NCI-H82 (cell line): ENCODE results near the gene CSTPP1.
"Not testable (repeated sequence)": the region's sequence is repeated elsewhere in the genome, so short reads cannot be mapped to it uniquely, and the experiment has no call there.

Source experiments
- DNase-seq: peaks from one replicate; lab custom pipeline; 2025; lab: John Stamatoyannopoulos, UW

Gene CSTPP1

DNA sequence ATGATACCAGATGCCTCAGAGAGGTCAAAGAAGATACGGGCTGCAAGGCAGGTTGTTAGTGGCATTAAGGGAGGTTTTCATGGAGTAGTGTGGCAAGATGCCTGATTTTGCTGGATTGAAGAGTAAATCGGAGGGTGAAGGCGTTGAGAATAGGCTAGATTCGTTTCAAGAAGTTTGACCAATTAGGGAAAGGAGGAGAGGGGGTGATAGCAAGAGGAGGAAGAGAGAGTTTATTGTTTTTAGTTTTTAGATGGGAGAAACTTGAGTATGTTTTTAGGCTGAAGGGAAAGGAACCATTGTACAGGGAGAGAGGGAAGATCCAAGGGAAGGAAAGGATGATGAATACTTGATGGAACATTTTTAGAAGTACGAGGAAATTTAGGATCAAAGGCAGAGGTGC is 16.5 kb downstream of the CSTPP1 start:
- DNase-seq = no peak

DNA sequence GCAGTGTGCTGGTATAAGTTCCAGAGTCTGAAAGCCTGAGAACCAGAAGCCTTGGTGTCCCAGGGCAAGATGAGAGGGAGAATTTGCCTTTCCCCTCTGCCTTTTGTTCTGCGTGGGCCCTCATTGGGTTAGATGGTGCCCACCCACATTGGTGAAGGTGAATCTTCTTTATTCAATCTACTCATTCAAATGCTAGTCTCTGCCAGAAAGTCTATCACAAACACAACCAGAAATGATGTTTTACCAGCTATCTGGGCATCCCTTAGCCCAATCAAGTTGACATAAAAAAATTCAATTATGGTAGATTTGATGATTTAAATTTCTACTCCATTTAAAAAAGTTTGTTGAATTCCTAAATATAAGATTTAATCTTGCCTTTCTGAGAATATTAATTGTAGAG is 22.2 kb downstream of the CSTPP1 start:
- no peak for DNase-seq

DNA sequence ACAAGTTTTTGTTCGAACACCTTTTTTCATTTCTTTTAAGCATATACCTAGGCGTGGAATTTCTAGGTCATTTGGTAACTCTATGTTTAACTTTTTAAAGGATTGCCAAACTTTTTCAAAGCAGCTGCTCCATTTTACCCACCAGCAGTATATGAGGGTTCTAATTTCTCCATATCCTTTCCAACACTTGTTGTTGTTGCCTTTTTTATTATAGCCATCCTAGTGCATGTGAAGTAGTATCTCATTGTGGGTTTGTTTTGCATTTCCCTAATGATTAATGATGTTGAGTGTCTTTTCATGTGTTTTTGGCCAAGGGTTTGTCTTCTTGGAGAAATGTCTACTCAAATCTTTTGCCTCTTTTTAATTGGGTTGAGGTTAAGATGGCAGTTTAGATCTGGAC is 24.5 kb downstream of the CSTPP1 start:
- DNase-seq = no peak

DNA sequence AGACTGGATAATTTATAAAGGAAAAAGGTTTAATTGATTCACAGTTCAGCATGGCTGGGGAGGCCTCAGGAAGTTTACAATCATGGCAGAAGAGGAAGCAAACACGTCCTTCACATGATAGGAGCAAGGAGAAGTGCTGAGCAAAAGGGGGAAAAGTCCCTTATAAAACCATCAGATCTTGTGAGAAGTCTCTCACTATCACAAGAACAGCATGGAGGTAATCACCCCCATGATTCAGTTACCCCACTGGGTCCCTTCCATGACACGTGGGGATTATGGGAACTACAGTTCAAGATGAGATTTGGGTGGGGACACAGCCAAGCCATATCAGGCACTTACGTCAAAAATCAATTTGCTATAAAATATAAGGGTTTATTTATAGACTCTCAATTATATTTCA is 25.3 kb downstream of the CSTPP1 start:
- DNase-seq = not testable (repeated sequence)

DNA sequence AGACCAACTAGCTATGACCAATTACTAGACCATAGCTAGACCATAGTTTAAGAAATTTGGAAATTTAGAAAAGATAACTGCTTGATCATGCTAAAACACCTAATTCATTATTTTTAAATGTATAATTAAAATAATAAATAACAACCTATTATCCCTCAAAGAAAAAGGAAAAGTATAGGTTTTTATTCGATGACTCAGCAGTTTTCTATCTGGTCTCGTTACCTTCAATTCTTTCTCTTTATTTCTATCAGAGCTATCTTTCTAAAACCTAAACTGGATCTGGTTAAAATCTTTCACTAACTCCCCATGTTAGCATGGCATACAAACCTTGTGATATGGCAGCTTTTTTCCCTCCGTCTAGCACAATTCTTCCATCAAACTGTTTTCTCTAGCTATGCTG is 27.3 kb downstream of the CSTPP1 start:
- no peak for DNase-seq

DNA sequence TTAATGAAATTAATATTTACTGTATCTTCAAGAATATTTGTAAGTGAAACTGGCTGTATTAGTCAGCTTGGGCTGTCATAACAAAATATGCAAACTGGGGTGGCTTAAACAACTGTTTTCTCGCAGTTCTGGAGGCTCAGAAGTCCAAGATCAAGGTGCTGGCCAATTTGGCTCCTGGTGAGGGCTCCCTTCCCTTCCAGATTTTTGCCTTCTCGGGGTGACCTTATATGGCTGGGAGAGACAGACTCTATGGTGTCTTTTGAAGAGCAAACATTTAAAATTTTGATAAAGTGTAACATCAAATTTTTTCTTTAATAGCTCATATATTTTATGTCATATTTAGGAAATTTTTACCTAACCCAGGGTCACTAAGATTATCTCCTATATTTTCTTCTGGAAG is 30.2 kb downstream of the CSTPP1 start:
- DNase-seq = no peak

DNA sequence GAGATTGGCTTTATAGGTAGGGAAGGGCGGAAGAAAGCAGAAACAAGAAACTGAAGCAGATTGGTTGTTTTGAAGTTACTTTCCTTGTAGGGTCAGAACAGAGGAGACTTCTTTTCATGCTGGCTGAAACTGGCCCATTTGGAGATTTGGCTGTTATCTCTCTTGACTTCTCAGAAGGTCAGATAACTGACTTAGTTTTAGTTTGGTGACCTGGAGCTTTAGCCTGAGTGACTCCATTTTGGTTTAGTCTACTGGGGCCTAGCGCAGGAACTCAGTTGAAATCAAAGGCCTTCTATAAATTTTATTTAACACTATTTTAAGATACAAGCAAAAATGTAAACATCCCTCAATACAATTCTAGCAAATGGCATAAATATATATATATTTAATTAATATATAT is 31.4 kb downstream of the CSTPP1 start:
- no peak for DNase-seq

DNA sequence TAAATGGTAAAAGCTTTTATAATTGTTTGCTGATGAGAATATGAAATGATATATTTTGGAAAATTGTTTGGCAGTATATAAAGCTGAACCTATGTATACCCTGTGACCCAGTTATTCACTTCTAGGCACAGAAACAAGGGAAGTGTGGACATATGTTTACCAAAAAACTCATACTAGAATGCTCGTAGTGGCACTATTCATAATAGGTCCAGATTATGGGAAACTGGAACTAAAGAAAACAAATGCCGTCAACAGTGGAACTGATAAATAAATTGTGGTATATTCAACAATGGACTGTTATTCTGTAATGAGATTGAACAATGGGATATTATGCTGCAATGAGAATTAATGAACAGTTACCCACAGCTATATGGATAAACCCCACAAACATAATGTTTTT is 32.8 kb downstream of the CSTPP1 start:
- DNase-seq = no peak

DNA sequence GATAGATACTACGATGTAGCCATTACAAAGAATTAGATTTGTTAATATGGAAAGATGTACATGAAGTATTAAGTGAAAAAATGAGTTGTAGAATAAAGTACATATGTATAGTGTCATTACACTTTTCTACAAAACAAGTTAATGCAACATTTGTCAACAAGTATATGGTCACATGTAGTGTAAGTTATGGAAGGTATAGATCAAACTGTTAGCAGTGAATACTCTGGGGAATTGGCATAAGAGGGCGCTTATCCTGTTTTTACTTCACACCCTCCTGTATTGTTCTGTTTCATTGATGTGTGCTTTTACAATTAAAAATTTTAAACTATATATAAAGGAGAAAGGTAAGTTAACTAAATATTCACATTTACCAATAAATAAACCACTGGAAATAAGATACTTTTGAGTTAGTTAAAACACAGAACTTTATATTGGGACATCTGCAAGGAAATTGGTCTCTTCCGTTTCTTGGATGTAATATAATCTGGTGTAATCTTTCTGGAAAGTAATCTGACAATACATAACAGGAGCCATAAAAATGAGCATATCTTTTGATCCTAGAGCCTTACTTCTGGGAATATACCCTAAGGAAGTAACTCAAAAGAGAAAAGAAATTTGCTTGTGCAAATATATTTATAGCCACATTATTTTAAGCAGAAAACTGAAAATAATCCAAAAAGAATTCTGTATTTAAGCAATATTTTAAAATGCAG is 34.5 kb downstream of the CSTPP1 start:
- DNase-seq = peak; percentile 11

DNA sequence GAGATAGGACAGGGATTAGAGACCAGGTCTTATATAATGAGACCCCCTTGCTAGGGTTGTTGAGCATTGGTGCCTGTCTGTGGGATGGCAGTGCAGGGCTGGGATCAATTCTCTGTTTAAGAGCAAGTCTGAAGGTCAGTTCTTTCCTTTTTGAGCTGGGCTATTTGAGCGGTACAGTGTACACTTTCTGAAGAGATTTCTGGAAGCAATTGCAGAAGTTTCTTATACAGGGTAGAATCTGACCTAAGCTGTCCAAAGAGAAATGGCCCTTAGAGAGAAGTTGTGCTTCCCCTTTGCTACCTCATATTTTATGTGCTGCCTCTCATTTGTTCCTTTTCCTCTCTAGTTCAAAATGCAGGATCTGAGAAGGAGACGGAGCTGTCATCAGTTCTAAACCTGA is 35.8 kb downstream of the CSTPP1 start:
- no peak for DNase-seq

DNA sequence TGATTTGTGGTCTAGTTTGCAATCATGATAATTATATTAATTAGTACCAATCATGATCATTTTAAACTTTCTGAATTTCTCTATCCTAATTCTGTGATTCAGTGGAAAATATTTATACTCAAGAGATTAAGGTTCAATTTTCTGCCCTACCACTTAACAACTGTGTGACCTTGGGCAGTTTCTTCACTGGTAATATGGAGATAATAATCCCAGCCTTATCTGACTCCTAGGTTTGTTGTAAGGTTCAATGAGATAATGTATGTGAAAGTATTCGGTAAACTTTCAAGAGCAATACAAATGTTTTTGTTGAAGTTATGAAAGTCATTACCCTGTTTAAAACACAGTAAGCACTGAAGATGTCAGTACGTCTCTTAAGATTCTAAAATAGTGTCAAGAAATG is 36.3 kb downstream of the CSTPP1 start:
- DNase-seq = no peak

DNA sequence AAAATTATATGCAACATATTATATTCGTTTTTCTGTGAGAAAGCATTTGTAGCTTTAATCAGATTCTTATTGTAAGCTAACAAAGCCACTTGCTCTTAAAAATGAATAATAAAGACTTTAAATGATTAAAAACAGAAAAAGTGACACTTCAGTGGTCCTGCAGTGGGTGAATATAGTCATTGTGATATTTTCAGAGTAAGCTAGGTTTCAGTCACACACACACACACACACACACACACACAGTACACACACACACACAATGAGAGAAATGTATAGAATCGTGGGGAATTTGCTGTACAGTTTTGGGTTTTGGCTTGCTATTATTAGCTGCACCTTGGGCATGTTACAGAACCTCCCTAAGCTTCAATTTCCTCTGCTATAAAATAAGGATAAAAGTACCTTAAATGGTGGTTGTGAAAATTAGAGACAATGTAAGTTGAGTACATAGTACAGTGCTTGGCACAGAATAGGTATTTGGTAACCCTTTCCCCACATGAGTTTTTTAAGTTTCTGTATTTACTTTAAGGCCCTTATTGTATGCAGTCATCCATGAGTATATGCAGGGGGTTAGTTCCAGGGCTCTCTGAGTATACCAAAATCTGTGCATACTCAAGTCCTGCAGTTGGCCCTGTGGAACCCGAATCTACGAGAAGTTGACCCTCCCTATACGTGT is 39.8 kb downstream of the CSTPP1 start:
- DNase-seq = no peak

DNA sequence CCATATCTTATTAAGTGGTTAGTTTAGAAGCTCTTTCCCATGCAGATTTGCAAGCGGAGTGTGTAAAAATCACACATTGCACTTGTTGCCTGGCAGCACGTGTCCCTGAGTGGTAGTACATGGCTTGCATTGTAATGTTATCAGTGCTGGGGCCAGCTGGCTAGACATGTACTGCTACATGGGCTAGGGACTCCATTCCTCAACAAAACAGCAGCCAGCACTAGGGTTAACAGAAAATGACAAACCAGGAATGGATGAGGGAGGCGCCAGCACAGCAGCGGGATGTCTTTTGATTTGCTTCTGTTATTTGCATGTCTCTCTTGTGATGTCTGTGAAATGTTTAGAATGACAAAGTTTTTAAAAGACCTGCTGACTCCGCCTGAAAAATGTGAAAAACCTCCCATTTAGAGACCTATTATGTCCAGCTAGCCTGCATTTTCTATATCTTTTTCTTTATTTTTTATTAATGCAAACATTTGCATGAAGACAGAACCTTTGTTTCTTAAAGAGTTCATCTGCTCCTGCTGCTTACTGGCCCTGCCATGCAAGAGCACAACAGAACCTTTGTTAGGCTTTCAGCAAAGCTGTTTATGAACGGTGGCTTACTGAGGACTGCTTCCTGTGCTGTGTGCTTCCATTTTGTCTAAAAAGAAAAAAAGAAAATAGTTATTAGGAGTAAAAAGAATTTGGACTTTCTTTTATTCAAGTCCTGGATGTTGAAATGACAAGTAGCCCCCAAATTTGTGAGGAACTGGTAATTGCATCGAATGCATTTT is 40.7 kb downstream of the CSTPP1 start:
- no peak for DNase-seq

DNA sequence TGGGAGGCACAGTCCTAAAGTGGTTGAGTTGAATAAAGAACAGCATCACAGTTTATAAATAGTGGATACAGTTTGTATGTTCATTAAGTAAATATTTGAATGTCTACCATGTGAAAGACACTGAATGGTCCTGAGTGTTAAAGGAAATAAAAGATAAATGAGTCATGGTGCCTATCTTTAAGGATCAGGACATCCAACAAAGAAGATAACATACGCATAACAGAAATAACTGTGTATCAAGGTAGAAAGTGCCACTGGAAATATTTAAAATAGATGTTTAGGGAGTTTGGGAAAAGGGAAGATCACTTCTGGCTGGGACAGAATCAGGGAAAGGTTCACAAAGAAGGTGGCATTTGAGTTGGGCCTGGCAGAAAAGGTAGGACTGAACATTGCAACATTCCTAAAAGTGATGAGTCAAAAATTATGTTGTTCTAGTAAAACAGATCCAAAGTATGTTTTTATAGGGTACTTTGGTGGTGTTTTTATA is 41.5 kb downstream of the CSTPP1 start:
- no peak for DNase-seq

DNA sequence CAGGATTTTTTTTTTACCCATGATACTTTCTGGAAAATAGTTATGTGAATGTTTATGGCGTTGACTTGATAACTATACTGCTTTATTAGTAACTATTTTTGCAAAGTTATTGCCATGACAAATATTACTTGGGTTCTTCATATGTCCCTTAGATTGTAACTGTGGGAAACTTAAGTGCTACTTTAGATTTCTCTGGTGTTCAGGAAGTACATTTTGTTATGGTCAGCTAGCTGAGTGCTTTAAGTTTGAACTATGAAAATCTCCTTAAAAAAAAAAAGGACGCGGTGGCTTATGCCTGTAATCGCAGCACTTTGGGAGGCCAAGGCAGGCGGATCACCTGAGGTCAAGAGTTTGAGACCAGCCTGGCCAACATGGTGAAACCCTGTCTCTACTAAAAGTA is 42.8 kb downstream of the CSTPP1 start:
- no peak for DNase-seq

DNA sequence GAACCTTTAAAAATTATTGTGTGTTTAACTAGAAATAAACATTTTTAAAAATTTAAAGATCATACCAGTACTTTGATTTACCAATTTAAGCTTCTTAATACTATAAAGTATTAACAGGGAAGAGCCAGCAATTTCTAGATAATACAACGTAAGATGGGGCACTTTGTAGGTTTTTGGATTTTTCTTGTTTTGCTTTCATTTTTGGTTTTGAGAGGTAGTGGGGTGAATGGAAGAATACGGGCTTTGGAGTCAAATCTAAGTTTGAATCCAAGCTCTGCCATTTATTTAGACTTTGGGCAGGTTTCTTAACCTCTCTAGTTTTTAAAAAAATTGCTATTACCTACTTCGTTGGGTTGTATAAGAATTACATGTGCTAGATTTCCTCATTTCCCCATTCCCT is 44.9 kb downstream of the CSTPP1 start:
- DNase-seq = no peak

DNA sequence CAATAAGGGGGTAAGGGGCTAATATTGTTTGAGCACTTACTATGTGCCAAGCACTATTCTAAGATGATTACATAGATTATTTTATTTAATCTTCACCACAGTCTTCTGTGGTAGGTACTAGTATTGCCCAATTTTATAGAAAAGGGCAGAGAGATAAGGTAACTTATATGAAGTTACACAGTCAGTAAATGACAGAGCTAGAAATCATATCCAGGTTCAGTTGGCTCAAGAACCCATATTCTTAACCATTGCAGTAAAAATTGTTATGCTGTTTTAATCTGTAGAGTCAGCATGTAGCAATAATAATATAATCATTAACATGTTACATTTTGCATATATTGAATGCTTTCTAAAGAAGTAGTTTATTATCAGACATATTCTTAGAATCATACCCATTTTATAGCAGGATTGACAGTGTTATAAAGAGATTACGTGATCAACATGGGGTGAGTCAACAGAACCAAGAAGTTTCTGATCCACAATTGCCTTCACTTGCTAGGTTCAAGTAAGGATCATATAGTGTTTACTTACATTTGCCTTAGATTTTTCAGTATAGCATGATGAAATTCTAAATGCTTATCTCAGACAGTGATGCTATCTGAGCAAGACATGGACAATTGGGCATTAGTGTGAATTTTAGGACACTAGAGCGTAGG is 46.4 kb downstream of the CSTPP1 start:
- DNase-seq = no peak

DNA sequence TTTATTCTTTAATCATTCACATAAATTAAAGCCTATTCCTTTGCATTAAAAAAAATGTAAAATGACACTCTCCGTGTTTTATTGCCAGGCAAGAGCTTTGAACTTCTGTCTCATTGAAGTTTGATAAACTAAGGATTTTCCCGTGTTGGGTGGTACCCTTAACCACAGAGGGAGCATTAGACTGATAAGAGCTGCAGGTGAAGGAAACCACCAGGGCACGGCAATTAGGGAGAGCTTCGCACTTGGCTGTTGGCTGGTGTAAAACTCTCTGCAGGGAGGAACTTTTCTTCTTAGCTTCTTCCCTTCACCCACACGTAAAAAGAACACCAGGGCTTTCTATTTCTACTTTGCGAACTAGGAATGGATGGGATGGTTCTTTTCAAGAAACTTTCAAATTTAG is 47.0 kb downstream of the CSTPP1 start:
- DNase-seq = no peak

DNA sequence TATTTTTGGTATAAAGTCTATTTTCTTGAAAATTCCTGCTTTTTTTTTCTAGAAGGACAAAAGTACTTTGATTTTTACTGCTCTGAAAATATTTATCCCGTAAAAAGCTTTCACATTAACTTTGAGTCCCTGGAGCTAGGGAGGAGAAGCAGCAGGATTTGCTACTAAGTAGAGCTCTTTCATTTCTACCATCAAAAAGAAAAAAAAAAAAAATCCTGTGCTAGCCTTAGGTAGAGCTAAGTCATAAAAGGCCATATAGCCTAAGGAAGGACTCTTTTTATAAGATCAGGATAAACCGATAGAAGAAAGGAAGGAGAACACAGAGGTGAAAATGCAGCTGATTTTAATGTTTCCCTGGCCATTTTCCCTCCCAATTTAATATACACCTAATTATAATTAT is 48.0 kb downstream of the CSTPP1 start:
- no peak for DNase-seq

DNA sequence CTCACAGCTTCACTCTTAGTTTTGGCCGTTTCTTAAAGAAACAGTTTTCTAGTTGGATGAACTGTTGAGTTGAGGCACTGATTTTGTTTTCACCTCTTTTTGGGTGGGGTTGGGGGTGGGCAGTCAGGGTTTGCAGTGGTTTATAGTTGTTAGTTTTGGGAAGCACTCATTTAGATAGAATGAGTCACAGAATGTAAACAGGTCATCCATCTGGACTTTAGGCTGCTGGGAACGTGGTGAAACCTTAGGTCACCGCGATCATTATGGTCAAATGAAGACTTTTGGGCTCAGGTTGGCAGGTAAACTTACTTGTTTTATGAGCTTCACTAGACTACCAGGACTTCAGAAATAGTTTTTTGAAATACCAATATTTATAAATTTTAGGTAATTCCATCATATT is 48.4 kb downstream of the CSTPP1 start:
- no peak for DNase-seq

DNA sequence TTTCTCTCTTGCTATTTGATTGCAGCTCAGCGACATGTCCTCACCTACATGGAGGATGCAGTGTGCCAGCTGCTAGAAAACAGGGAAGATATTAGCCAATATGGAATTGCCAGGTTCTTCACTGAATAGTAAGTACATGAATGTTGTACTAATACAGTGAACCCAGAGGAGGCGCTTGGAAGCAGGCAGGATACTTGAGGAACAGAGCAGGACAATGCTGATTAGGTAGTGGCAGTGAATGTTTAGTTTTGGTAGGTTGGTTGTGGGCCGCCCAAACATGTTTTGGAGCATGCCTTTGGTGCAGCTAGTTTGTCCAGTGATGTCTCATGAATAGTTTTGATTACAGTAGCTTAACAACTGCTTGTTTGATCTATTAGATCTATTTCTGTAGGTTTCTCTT is 50.6 kb downstream of the CSTPP1 start:
- DNase-seq = no peak

DNA sequence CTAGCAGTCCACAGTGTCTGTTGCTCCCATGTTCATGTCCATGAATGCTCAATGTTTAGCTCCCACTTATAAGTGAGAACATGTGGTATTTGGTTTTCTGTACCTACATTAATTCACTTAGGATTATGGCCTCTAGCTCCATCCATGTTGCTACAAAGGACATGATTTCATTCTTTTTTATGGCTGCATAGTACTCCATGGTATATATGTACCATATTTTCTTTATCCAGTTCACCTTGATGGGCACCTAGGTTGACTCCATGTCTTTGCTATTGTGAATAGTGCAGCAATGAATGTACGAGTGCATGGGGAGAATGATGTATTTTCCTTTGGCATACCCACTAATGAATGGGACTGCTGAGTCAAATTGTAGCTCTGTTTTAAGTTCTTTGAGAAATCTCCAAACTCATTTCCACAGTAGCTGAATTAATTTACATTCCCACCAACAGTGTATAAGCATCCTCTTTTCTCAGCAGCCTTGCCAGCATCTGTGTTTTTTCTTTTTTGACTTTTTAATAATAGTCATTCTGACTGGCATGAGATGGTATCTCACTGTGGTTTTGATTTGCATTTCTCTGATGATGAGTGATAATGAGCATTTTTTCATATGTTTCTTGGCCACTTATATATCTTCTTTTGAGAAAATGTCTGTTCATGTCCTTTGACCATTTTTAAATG is 53.4 kb downstream of the CSTPP1 start:
- DNase-seq = not testable (repeated sequence)
